ENCODE data around the gene LMAN1L.

- TF ChIP-seq POLR2A (IDR thresholded peaks at IDR 0.05) (no peak), CTCF (IDR thresholded peaks at IDR 0.05) (no peak)
These were observed 17.7 kb upstream of the LMAN1L start for GRCh38 chr15:74794970-74795349.

Measured in breast epithelium (tissue), 3 donors.